K562 (cell line): Measurements from ENCODE around the gene CENPP. TPM values are rescaled to one million over a fixed set of nuclear protein-coding genes. Genes with fewer than 3 reads are reported as not detected.

Source experiments
- ATAC-seq: fragments of 200-7000 bp; cut with Tn5 transposase; 3 replicates; pipeline ENCODE4 v1.9.1; 2020; ENCODE audit warnings: moderate library complexity
- BruUV-seq: library from RNA; stranded (reverse); fragments of 400-500 nt; replicated peaks from 2 replicates; lab custom pipeline; 2021; lab: Mats Ljungman, UMichigan
- CTCF ChIA-PET: fragments of 300-600 bp; formaldehyde crosslinking; extraction: SDS; loops from one replicate; lab custom pipeline; 2021; ENCODE audit warnings: low intra/inter-chr PET ratio; lab: Yijun Ruan, JAX
- POLR2A ChIA-PET: fragments of 300-600, 350-650 bp; sonication (Branson Sonifier 250); formaldehyde crosslinking; extraction: SDS; loops from one replicate; lab custom pipeline; 2021; ENCODE audit warnings: antibody characterized with exemption, inconsistent platforms; lab: Yijun Ruan, JAX
- DNase-seq, 4 experiments: peaks; one replicate each; pipeline versions ENCODE4 v3.0.0 to v3.0.0-alpha.2; 2011 to 2018; ENCODE audit warnings: low spot score in 3 of 4, mixed read lengths in 3 of 4; ENCODE audit errors: extremely low read depth in 1 of 4
- FAIRE-seq: peaks from 2 replicates; lab custom pipeline; 2011; peaks lifted over from hg19 to GRCh38; lab: Jason Lieb, UNC
- H2AFZ ChIP-seq: 2 replicates; pipeline ENCODE4 v1.6.0; 2011; ENCODE audit warnings: low read depth, low read length, control low read depth, inconsistent platforms
- H3K27ac ChIP-seq: fragments of 200-600 bp; 3 replicates; pipeline ENCODE4 v1.8.0; 2011; ENCODE audit warnings: low read depth, mild to moderate bottlenecking, control low read depth, inconsistent platforms, low read length, moderate library complexity, mixed read lengths; ENCODE audit errors: extremely low read depth
- H3K27me3 ChIP-seq, 2 experiments: fragments of 300-600 bp in 1 of 2; 2 replicates in 1 of 2; 3 replicates in 1 of 2; pipeline versions ENCODE4 v1.6.0 to v1.8.0; 2011; ENCODE audit warnings: inconsistent platforms in 2 of 2, low read length in 2 of 2, mild to moderate bottlenecking in 1 of 2, mixed read lengths in 1 of 2, moderate library complexity in 1 of 2; ENCODE audit not compliant: control insufficient read depth in 2 of 2, insufficient read depth in 2 of 2
- H3K36me3 ChIP-seq: fragments of 300-600 bp; 3 replicates; pipeline ENCODE4 v1.8.0; 2011; ENCODE audit warnings: mild to moderate bottlenecking, low read length, inconsistent platforms; ENCODE audit not compliant: control insufficient read depth, insufficient read depth
- H3K4me1 ChIP-seq, 2 experiments: fragments of 200-600 bp in 1 of 2; replicated peaks in 1 of 2; 2 replicates in 1 of 2; 3 replicates in 1 of 2; pipeline versions ENCODE4 v1.5.1 to v1.8.0; 2011; ENCODE audit warnings: inconsistent platforms in 2 of 2, low read length in 2 of 2, mild to moderate bottlenecking in 1 of 2, mixed read lengths in 1 of 2, moderate library complexity in 1 of 2; ENCODE audit not compliant: control insufficient read depth in 2 of 2, insufficient read depth in 2 of 2
- H3K4me2 ChIP-seq: 2 replicates; pipeline ENCODE4 v1.6.1; 2011; ENCODE audit warnings: low read length, control low read depth, inconsistent platforms, mixed read lengths; ENCODE audit not compliant: insufficient read depth
- H3K4me3 ChIP-seq: fragments of 200-600 bp; sonication (generic), shearing (Covaris generic); 2 replicates; pipeline ENCODE4 v1.5.1; 2016; ENCODE audit warnings: control low read depth, inconsistent platforms
- H3K79me2 ChIP-seq: fragments of 200-600 bp; 3 replicates; pipeline ENCODE4 v1.8.0; 2011; ENCODE audit warnings: low read length, inconsistent platforms; ENCODE audit not compliant: control insufficient read depth, insufficient read depth
- H3K9ac ChIP-seq, 2 experiments: 2 replicates each; pipeline versions ENCODE4 v1.6.0 to v1.6.1; 2011; ENCODE audit warnings: low read depth in 2 of 2, low read length in 2 of 2, control low read depth in 1 of 2, inconsistent platforms in 1 of 2, mild to moderate bottlenecking in 1 of 2, mixed read lengths in 1 of 2; ENCODE audit not compliant: insufficient read depth in 1 of 2
- H3K9me1 ChIP-seq: one replicate; pipeline ENCODE4 v1.6.0; 2011; ENCODE audit warnings: inconsistent platforms, mild to moderate bottlenecking, low read length, moderate library complexity; ENCODE audit not compliant: control insufficient read depth, insufficient read depth
- H3K9me3 ChIP-seq: replicated peaks from 2 replicates; pipeline ENCODE4 v1.5.1; 2011; ENCODE audit warnings: low read depth, low read length, inconsistent platforms; ENCODE audit not compliant: control insufficient read depth, insufficient read depth
- H4K20me1 ChIP-seq: replicated peaks from 2 replicates; pipeline ENCODE4 v1.6.1; 2011; ENCODE audit warnings: low read length, inconsistent platforms, mixed read lengths; ENCODE audit not compliant: control insufficient read depth, insufficient read depth
- KAT7 ChIP-seq: sonication (generic); formaldehyde crosslinking; IDR thresholded peaks from 2 replicates; pipeline ENCODE4 v1.8.0; 2022; ENCODE audit warnings: missing genetic modification reagents, mild to moderate bottlenecking, borderline replicate concordance
- RAD21 ChIP-seq, 2 experiments: fragments of 250-450 bp in 1 of 2; fragments of 450-650 bp in 1 of 2; sonication (Bioruptor Pico) in 1 of 2; formaldehyde crosslinking in 1 of 2; IDR thresholded peaks in 1 of 2; conservative IDR thresholded peaks in 1 of 2; 2 replicates each; pipeline versions ENCODE4 v1.4.0 to v1.8.0; 2020 to 2022; ENCODE audit warnings: mild to moderate bottlenecking in 2 of 2, moderate library complexity in 1 of 2
- RUNX1 ChIP-seq: sonication (generic); IDR thresholded peaks from 2 replicates; pipeline ENCODE4 v1.6.1; 2016; ENCODE audit warnings: antibody characterized with exemption, low read depth
- SIN3A ChIP-seq, 2 experiments: fragments of 150-350 bp in 1 of 2; IDR thresholded peaks; 2 replicates each; pipeline ENCODE4 v1.6.1; 2011 to 2016; ENCODE audit warnings: borderline replicate concordance in 2 of 2, low read depth in 2 of 2, low read length in 2 of 2, mild to moderate bottlenecking in 2 of 2, moderate library complexity in 2 of 2; ENCODE audit not compliant: control insufficient read depth in 1 of 2
- SMC3 ChIP-seq: conservative IDR thresholded peaks from 2 replicates; pipeline ENCODE4 v1.6.1; 2011; ENCODE audit warnings: low read depth, low read length, improper control_type of control experiment; ENCODE audit not compliant: insufficient read depth
- SNIP1 ChIP-seq: fragments of 450-650 bp; IDR thresholded peaks from 2 replicates; pipeline ENCODE4 v1.7.1; 2017; ENCODE audit warnings: low read depth, mild to moderate bottlenecking
- ZNF121 ChIP-seq: sonication (generic); formaldehyde crosslinking; conservative IDR thresholded peaks from 2 replicates; pipeline ENCODE4 v1.8.0; 2022; ENCODE audit warnings: missing genetic modification reagents
- ZNF133 ChIP-seq: fragments of 250-450 bp; sonication (Bioruptor Pico); IDR thresholded peaks from 2 replicates; pipeline ENCODE4 v1.4.0; 2020; ENCODE audit warnings: mild to moderate bottlenecking
- ZNF175 ChIP-seq: fragments of 200-800 bp; sonication (Bioruptor generic); IDR thresholded peaks from 2 replicates; pipeline ENCODE4 v1.6.1; 2016; ENCODE audit warnings: low read depth, mild to moderate bottlenecking, missing genetic modification characterization, missing compliant biosample characterization
- ZNF717 ChIP-seq: fragments of 250-450 bp; sonication (Bioruptor Pico); IDR thresholded peaks from 2 replicates; pipeline ENCODE4 v1.5.0; 2021
- WGBS: fragments of 100-300 bp; shearing (Covaris generic); methylation state at CpG from one replicate; pipeline ENCODE4 v1.1.6; 2016; ENCODE audit warnings: low coverage, mixed read lengths; ENCODE audit not compliant: insufficient coverage; ENCODE audit errors: missing lambda C conversion rate; 5-methylcytosine and 5-hydroxymethylcytosine counted together
- in situ Hi-C: fragments of 300-500 bp; cut with MboI; formaldehyde crosslinking; loops from 4 replicates; pipeline ENCODE4 v1.15.0; 2018; ENCODE audit warnings: inconsistent platforms, mixed read lengths
- intact Hi-C: fragments of 100-400 bp; cut with micrococcal nuclease; formaldehyde crosslinking; loops from 2 replicates; pipeline ENCODE4 v1.14.2; 2022
- polyA plus RNA-seq, 8 experiments: library from polyadenylated mRNA; depleted of rRNA in 4 of 8; stranded (reverse) in 5 of 8; unstranded in 3 of 8; fragments of >200 nt; fragmentation: Nextera tagmentation in 2 of 8; fragmentation: Illumina TruSeq in 1 of 8; extraction: Ambion mirVana in 2 of 8; extraction: Trizol in 1 of 8; gene quantifications; 2 replicates each; pipeline versions ENCODE4 v1.2.1 to v1.2.3, GENCODE V29; 2011 to 2014; ENCODE audit warnings: inconsistent platforms in 1 of 8, missing spikeins in 1 of 8
- total RNA-seq, 7 experiments: library from RNA; depleted of rRNA in 6 of 7; stranded (reverse); fragments of >200 nt in 6 of 7; fragmentation: Illumina TruSeq in 2 of 7; extraction: Trizol in 2 of 7; gene quantifications; 2 replicates each; pipeline versions ENCODE4 v1.2.1 to v1.2.3, GENCODE V29; 2011 to 2021; ENCODE audit warnings: low replicate concordance in 1 of 7

Gene CENPP
- total and polyA plus RNA-seq, 9 of the 15 experiments (the other 6 are each of a cell fraction or from before 2014, with no cell fraction given) = 8.0 to 28.5 (median 17.9) TPM

- Histone ChIP-seq H3K27me3 (no peaks in the 10 kb centered on the region), H3K9me1 (no peaks in the 10 kb centered on the region), H4K20me1 (no peaks in the 10 kb centered on the region), H3K79me2 (no peaks in the 10 kb centered on the region), H2AFZ (no peak overlapping the region), H3K4me2 (no peak overlapping the region), H3K27ac (no peak overlapping the region), H3K9me3 (no peaks in the 10 kb centered on the region), H3K4me3 (no peak overlapping the region), H3K36me3 (no peaks in the 10 kb centered on the region), H3K9ac (no peak overlapping the region), H3K4me1 (no peaks in the 10 kb centered on the region)
- BruUV-seq = no TSS peak
- intact Hi-C loops (no loop called here), in situ Hi-C loops (no loop called here)
- ATAC-seq = no peak
- FAIRE-seq = no peak
- TF ChIP-seq RUNX1 (no peak), SIN3A (IDR thresholded peaks at IDR 0.05; ENCODE audit: borderline replicate concordance in 2 of 2, control insufficient read depth in 1 of 2, low read depth in 2 of 2, low read length in 2 of 2) (no peak), ZNF717 (CRISPR knock-in tag) (no peak), ZNF133 (CRISPR knock-in tag) (no peak), SNIP1 (no peak), ZNF175 (no peak), KAT7 (CRISPR knock-in tag) (no peak)
- no peak for DNase-seq
- CTCF ChIA-PET = no interaction called here
- POLR2A ChIA-PET = interaction anchor here (0.8 to 1.3 kb wide), 3 partner anchors 39 to 151 kb away, joined by 3 to 5 read pairs (median 5); no protein-coding TSS in a partner anchor
Observed at GRCh38 chr9:92446536-92446935, 120.8 kb downstream of the CENPP start.

GRCh38 chr9:92455217-92455616 lies 129.5 kb downstream of the CENPP start:
- no TSS peak for BruUV-seq
- intact Hi-C loops = no loop called here
- peak; percentile 54 for FAIRE-seq
- TF ChIP-seq RAD21 (CRISPR knock-in tag; conservative IDR thresholded peaks at IDR 0.05 in 1 of 2, IDR thresholded peaks at IDR 0.05 in 1 of 2) (peak in 1 of 2 experiments; percentile 52; a peak in 2 of 4 replicates), ZNF121 (0 out of 2 replicates have a peak, but pooled peaks have one; percentile 24), SMC3 (0 out of 2 replicates have a peak, but pooled peaks have one; percentile 13)

More at GRCh38 chr9:92455217-92455616, 129.5 kb downstream of the CENPP start:
- H4K20me1 ChIP-seq = no peaks in the 10 kb centered on the region
- ATAC-seq = peak; percentile 87
- no peak overlapping the region for H3K4me2 ChIP-seq
- in situ Hi-C loops = no loop called here
- H3K36me3 ChIP-seq = no peaks in the 10 kb centered on the region
- DNase-seq = peak in 2 of 4 experiments; percentile 30 to 44
- WGBS = 3% methylated on average over 3 of the region's 3 CpGs
- ChIA-PET POLR2A (no interaction called here), CTCF (no interaction called here)
- H3K4me3 ChIP-seq = no peak overlapping the region
- no peaks in the 10 kb centered on the region for H3K4me1 ChIP-seq
- H3K9me3 ChIP-seq = no peaks in the 10 kb centered on the region
- no peak overlapping the region for H3K9ac ChIP-seq
- H3K27me3 ChIP-seq = no peaks in the 10 kb centered on the region
- no peak overlapping the region for H2AFZ ChIP-seq
- no peaks in the 10 kb centered on the region for H3K79me2 ChIP-seq
- no peaks in the 10 kb centered on the region for H3K9me1 ChIP-seq
- no peak overlapping the region for H3K27ac ChIP-seq
